Mucosa of rectum (tissue), 2 donors: Measurements from ENCODE around the gene KLHL22.
A peak's percentile ranks its signal among the peaks of the same experiment; 100 is the strongest.

ENCODE experiments used
- H3K27ac ChIP-seq, 2 donors: one replicate each; pipeline ENCODE4 v1.7.0; 2013; ENCODE audit warnings: inconsistent platforms in 2 of 2, low read depth in 2 of 2, low read length in 2 of 2
- H3K27me3 ChIP-seq, 2 donors: one replicate each; pipeline ENCODE4 v1.7.0; 2013; ENCODE audit warnings: low read length in 2 of 2; ENCODE audit not compliant: control insufficient read depth in 2 of 2, insufficient read depth in 2 of 2
- H3K36me3 ChIP-seq, 2 donors: one replicate each; pipeline ENCODE4 v1.7.0; 2013; ENCODE audit warnings: low read length in 2 of 2; ENCODE audit not compliant: control insufficient read depth in 2 of 2, insufficient read depth in 2 of 2
- H3K4me1 ChIP-seq, 2 donors: one replicate each; pipeline ENCODE4 v1.7.0; 2013; ENCODE audit warnings: low read length in 2 of 2, mild to moderate bottlenecking in 1 of 2; ENCODE audit not compliant: control insufficient read depth in 2 of 2, insufficient read depth in 2 of 2
- H3K4me3 ChIP-seq, 2 donors: one replicate each; pipeline ENCODE4 v1.7.0; 2013; ENCODE audit warnings: low read length in 2 of 2
- H3K9ac ChIP-seq, 2 donors: one replicate each; pipeline ENCODE4 v1.7.0; 2013; ENCODE audit warnings: low read length in 2 of 2, low read depth in 1 of 2, mild to moderate bottlenecking in 1 of 2
- H3K9me3 ChIP-seq, 2 donors: one replicate each; pipeline ENCODE4 v1.7.0; 2013; ENCODE audit warnings: low read length in 2 of 2; ENCODE audit not compliant: control insufficient read depth in 2 of 2
- donor health status: healthy.
- donor health status: Normal muscosa, but diverticular disease.

KLHL22 gene

DNA sequence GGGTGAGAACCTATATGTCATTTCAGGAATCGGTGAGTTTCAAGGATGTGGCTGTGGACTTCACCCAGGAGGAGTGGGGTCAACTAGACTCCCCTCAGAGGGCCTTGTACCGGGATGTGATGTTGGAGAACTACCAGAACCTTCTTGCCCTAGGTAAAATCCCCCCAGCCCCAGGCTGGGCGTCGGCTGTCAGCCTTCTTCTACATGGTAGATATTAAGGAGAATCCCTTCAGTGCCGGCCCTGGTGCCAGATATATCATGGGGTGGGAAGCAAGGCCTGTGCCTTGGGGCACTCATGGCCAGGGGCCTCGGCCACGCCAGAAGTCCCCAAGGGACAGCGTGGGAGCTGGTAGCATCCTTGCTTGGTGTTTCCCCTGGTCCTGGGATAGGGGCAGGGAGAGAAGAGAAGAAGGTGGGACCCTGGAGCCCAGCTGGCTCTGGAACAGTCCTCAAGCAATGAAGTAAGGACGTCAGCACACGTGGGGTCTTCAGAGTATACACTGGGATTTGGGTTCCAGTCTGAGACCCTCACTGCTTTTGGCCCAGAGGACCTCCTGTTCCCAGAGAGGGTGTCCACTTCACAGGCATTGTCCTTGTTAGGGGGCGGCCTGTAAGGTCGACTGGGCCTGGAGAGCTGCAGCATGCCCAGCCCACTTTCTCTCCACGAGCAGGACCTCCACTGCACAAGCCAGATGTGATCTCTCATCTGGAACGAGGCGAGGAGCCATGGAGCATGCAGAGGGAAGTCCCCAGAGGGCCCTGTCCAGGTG is 94.8 kb downstream of the KLHL22 start:
- no peak overlapping the region for H3K27ac ChIP-seq
- no peak overlapping the region for H3K9ac ChIP-seq
- H3K9me3 ChIP-seq = no peaks in the 10 kb centered on the region
- H3K36me3 ChIP-seq = peaks cover 3 to 6% of the 10 kb centered on the region in 2 donors
- H3K4me1 ChIP-seq = no peaks in the 10 kb centered on the region
- H3K27me3 ChIP-seq = no peaks in the 10 kb centered on the region
- H3K4me3 ChIP-seq = no peak overlapping the region

DNA sequence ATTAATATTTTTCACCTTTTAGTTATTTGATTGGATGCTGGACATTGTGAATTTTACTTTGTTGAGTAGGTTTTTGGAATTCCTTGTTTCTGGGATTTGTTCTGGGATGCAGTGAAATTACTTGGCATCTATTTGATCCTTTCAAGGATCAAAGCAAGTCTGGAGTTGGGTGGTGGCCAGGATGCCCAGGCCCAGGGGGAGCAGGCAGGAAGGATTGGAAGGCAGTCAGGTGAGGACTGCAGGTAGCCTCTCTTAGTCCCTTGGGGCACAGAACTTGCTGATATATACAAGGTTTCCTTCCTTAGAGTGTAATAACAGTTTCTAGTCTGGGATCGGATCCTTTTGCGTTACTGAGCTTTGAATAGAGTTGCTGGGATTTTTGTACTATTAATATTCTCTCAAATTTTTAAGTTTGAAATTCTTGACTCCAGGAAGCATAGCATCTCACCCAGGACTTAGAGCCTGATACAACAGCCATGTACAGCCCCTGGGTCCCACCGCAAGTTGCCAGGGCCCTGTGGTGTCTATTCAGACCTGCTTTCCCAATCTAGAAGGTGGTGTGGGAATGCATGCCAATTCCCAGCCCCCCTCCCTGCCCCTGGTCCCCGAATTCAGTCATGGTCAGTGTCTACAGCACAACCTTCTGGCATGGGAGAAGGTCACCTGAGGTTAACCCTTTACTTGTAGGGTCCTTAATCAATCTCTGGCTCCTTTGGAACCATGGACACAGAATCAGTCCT is 95.6 kb downstream of the KLHL22 start:
- no peaks in the 10 kb centered on the region for H3K9me3 ChIP-seq
- no peak overlapping the region for H3K4me3 ChIP-seq
- peaks cover 0 to 3% of the 10 kb centered on the region in 2 donors for H3K36me3 ChIP-seq
- H3K27me3 ChIP-seq = no peaks in the 10 kb centered on the region
- H3K27ac ChIP-seq = no peak overlapping the region
- peaks cover 0 to 3% of the 10 kb centered on the region in 2 donors for H3K4me1 ChIP-seq
- no peak overlapping the region for H3K9ac ChIP-seq

DNA sequence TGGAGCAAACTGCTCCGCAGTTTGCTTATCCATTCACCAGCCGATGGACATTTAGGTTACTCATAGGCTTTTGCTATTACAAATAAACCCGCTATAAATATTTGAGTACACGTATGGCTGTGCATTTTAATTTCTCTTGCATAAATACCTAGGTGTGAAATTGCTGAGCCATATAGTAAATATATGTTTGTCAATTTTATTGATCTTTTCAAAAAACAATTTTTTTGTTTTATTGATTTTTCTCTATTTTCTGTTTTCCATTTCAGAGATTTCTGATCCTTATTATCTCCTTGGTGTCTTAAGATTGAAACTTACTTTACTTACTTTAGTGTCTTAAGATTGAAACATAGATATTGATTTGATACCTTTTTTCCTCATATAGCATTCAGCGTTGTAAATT is 97.2 kb downstream of the KLHL22 start:
- H3K4me3 ChIP-seq = no peak overlapping the region
- no peaks in the 10 kb centered on the region for H3K9me3 ChIP-seq
- no peak overlapping the region for H3K9ac ChIP-seq
- no peaks in the 10 kb centered on the region for H3K36me3 ChIP-seq
- peaks cover 0 to 7% of the 10 kb centered on the region in 2 donors for H3K4me1 ChIP-seq
- H3K27ac ChIP-seq = no peak overlapping the region
- no peaks in the 10 kb centered on the region for H3K27me3 ChIP-seq

DNA sequence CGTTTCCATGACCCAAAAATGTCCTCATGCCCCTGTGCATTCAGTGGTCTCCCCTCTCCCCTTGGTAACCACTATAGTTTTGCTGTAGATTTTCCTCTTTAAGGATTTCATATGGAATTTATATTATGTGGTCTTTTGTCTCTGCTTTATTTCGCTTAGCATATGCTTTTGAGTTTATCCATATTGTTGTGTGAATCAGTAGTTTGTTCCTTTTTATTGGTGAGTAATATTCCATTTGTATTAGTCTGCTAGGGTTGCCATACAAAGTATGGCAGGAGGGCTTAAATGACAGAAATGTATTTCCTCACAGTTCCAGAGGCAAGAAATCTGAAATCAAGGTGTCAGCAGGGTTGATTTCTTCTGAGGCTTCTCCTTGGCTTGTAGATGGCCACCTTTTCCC is 98.1 kb downstream of the KLHL22 start:
- H3K4me1 ChIP-seq = peaks cover 0 to 7% of the 10 kb centered on the region in 2 donors
- H3K27me3 ChIP-seq = no peaks in the 10 kb centered on the region
- no peaks in the 10 kb centered on the region for H3K36me3 ChIP-seq
- H3K4me3 ChIP-seq = no peak overlapping the region
- H3K27ac ChIP-seq = no peak overlapping the region
- H3K9me3 ChIP-seq = no peaks in the 10 kb centered on the region
- no peak overlapping the region for H3K9ac ChIP-seq

DNA sequence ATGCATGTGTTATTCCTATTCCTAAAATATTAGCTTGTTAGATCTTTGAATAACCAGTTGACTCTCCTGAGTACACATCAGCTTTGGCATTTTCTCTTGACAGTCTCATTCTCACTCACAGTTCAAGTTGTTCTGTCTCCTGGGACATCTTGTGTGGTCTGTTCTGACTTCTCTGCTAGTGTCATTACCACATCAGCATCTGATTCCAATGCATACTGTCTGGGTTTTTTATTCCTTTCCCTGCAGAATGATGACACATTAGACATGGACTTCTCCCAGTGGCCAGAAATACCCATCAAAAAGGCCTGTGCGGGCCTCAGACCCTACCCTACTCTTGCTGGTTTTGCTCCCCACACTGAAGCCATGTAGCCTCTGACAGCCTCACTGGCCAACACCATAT is 99.0 kb downstream of the KLHL22 start:
- H3K9ac ChIP-seq = no peak overlapping the region
- peaks cover 0 to 7% of the 10 kb centered on the region in 2 donors for H3K4me1 ChIP-seq
- H3K36me3 ChIP-seq = no peaks in the 10 kb centered on the region
- no peak overlapping the region for H3K4me3 ChIP-seq
- H3K9me3 ChIP-seq = no peaks in the 10 kb centered on the region
- H3K27ac ChIP-seq = no peak overlapping the region
- H3K27me3 ChIP-seq = no peaks in the 10 kb centered on the region

DNA sequence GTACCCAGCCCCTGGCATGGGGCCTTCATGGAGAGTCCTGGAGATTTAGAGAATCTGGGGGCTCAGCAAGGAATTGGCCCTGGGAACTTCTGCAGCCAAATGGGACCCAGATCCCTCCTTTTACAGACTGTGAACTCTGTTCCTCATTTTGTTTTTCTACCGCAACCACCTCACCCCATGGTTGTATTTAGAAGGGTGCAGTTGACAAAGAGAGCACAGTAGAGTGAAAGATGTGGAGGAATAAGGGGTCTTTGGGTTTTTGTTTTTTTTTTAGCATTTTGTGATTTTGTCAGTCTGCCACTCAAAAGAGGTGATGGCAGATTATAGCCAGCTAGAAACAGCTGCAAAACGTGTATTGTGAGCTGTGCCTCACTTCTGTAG is 99.7 kb downstream of the KLHL22 start:
- Histone ChIP-seq H3K4me3 (no peak overlapping the region), H3K36me3 (no peaks in the 10 kb centered on the region), H3K4me1 (peaks cover 0 to 7% of the 10 kb centered on the region in 2 donors), H3K9me3 (no peaks in the 10 kb centered on the region), H3K9ac (no peak overlapping the region), H3K27me3 (no peaks in the 10 kb centered on the region), H3K27ac (no peak overlapping the region)

DNA sequence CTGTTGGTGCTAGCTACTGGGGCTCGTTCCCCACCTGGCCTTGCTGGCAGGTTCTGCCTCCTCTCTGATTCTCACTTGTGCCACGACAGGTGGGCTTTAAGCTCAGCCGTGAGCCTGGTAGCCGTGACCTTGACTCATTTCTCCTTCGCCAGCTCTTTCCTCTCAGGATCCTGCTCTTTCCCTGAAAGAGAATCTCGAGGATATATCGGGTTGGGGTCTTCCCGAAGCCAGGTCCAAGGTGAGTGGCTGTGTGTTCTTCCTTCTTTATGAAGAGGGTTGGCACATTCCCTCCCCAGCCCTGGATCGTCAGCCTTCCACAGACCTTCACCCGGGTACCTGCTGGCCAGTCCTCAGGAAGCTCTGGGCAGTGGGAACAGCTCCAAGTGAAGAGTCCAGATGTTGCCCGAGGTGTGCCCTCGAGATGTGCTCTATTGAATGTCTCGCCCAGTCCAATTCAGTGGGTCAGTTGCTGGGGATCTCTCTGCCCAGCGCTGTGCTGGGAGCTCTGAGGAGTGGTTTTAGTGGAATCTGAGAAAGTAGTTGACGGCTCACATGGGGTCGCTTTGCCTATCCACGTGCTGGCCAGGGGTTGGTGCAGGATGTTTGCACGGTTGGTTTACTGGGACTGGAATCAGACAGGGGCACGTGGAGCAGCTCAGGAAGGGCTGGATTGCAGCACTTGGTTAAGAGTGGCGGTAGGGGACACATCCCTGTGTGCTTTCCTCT is 100.3 kb downstream of the KLHL22 start:
- Histone ChIP-seq H3K4me3 (peak overlapping the region in 1 of 2 donors; percentile 74), H3K36me3 (no peaks in the 10 kb centered on the region), H3K4me1 (peaks cover 0 to 7% of the 10 kb centered on the region in 2 donors), H3K27ac (no peak overlapping the region), H3K9me3 (no peaks in the 10 kb centered on the region), H3K27me3 (no peaks in the 10 kb centered on the region), H3K9ac (peak overlapping the region in 1 of 2 donors; percentile 32)

DNA sequence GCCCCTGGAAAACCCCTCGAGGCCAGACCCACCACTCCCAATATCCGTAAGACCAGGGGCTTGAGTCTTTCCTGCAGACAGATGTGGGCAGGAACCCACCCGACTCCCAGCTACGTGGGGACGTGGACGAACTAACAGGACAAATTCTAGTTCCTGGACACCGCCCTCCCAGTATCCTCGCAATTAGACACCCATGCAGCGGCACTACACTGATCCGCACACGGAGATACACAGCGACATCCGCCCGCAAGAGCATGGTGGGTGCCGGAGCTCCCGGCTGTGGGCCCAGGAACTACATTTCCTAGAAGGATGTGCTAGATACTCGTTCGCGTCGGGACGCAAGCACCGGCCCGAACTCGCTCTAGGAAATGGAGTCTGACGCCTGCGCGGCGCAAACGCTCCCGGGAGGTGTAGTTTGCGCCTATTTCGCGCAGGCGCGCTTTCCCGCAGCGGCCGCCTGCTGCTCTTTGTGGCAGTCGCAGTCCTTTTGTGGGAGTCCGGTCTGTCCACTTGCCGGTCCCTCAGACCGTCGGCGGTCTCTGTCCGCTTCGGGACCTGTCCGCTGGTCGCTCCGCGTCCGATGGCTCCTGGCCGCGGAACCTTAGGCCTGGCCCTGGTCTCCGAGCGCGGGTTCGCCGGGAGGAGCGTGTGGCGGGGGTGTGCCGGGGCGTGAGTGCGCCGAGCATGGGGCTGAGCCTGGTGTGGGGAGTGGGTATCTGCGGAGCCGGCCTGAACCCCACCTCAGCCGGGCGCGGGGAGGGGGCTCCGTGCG is 101.7 kb downstream of the KLHL22 start, which contains the start of gene ZNF74:
ZNF74 (plus strand) TSS at position 447 of the 772 bp plus-strand sequence. CDS start 478 bp downstream, outside the sequence.
- peak within 1 kb of the TSS; percentile 52 to 69 for H3K27ac ChIP-seq
- peak within 1 kb of the TSS; percentile 44 to 71 for H3K9ac ChIP-seq
- H3K4me1 ChIP-seq = peaks cover 0 to 7% of the 10 kb centered on the region in 2 donors

DNA sequence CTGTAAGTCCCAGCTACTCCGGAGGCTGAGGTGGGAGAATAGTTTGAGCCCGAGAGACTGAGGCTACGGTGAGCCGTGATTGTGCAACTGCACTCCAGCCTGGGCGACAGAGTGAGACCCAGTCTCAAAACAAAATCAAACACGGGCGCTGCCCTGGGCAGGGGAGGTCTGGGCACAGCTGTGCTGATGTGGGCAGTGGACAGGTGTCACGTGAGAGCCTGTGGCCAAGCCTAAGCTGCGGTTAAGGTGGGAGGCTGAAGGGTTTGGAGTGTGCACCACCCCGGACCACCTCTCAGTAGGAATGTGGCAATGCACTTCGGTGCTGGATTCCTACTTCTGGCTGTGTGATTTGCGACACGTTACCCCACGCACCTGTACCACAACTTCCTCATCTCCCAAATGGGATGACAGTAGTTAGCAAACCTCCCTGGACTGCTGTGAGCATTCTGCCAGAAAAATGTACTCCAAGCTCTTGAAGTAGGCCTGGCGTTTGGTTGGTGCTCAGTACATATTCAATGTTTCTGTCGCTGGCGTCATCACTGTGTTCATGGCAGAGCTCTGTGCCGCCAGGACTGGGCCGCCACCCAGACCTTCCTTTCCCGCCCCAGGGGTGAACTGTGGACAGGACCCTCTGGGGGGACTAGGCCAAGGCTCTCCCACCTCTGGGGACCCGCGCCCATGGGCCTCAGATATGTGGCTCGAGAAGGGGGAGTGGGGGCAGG is 102.5 kb downstream of the KLHL22 start:
- H3K36me3 ChIP-seq = no peaks in the 10 kb centered on the region
- H3K9ac ChIP-seq = peak overlapping the region; percentile 44 to 64
- peaks cover 0 to 7% of the 10 kb centered on the region in 2 donors for H3K4me1 ChIP-seq
- H3K4me3 ChIP-seq = peak overlapping the region; percentile 71 to 74
- no peaks in the 10 kb centered on the region for H3K27me3 ChIP-seq
- H3K9me3 ChIP-seq = no peaks in the 10 kb centered on the region
- H3K27ac ChIP-seq = peak overlapping the region; percentile 52 to 69

More for the DNA sequence above, 101.7 kb downstream of the KLHL22 start, which contains the start of gene ZNF74:
- Histone ChIP-seq H3K4me3 (peak within 1 kb of the TSS; percentile 71 to 74), H3K9me3 (no peaks in the 10 kb centered on the region), H3K36me3 (no peaks in the 10 kb centered on the region), H3K27me3 (no peaks in the 10 kb centered on the region)
